ENCODE data around the gene YBX2.

Gene YBX2

GRCh38 chr17:7322520-7323194 lies 28.2 kb upstream of the YBX2 start:
- DNase-seq = no peak

- no peak for DNase-seq
Observed at GRCh38 chr17:7321466-7321865, 27.0 kb upstream of the YBX2 start.

GRCh38 chr17:7318121-7318860 lies 23.9 kb upstream of the YBX2 start:
- no peak for DNase-seq

GRCh38 chr17:7317161-7317803 lies 22.8 kb upstream of the YBX2 start:
- no peak for DNase-seq

- no peak for DNase-seq
Observed at GRCh38 chr17:7315570-7316235, 21.3 kb upstream of the YBX2 start.

GRCh38 chr17:7314719-7315569 lies 20.5 kb upstream of the YBX2 start, which contains the start of gene GPS2:
Gene GPS2, minus strand, starts transcription at chr17:7315360. Its CDS starts 308 bp downstream, at chr17:7315052.
- peak; percentile 88 for DNase-seq

- no peak for DNase-seq
Observed at GRCh38 chr17:7313890-7314718, 19.7 kb upstream of the YBX2 start.

GRCh38 chr17:7313088-7313889 lies 18.9 kb upstream of the YBX2 start:
- no peak for DNase-seq

GRCh38 chr17:7312432-7313087 lies 18.1 kb upstream of the YBX2 start:
- no peak for DNase-seq

- DNase-seq = no peak
Observed at GRCh38 chr17:7311110-7311705, 16.8 kb upstream of the YBX2 start.

- DNase-seq = no peak
Observed at GRCh38 chr17:7309628-7310027, 15.2 kb upstream of the YBX2 start.

GRCh38 chr17:7308625-7309433 lies 14.4 kb upstream of the YBX2 start:
- DNase-seq = peak; percentile 40

GRCh38 chr17:7307686-7308624 lies 13.5 kb upstream of the YBX2 start:
- DNase-seq = peak; percentile 51

GRCh38 chr17:7306911-7307685 lies 12.7 kb upstream of the YBX2 start, which contains the start of gene EIF5A:
Gene EIF5A, plus strand, starts transcription at chr17:7307628. Its CDS starts 2,008 bp downstream, at chr17:7309636.
- peak; percentile 99 for DNase-seq

GRCh38 chr17:7304179-7304578 lies 9.7 kb upstream of the YBX2 start:
- no peak for DNase-seq

- DNase-seq = peak; percentile 80
Observed at GRCh38 chr17:7296189-7296861, 1.9 kb upstream of the YBX2 start.
